Tibial nerve (tissue), 4 donors: ENCODE measurements around the gene GMPR2. TPM values are rescaled to one million over a fixed set of nuclear protein-coding genes. Genes with fewer than 3 reads are reported as not detected.

Experiments used
- DNase-seq, 2 donors: peaks; one replicate each; pipeline ENCODE4 v3.0.0-alpha.2; 2019; ENCODE audit warnings: low spot score in 2 of 2
- H3K27ac ChIP-seq, 4 donors: fragments of 200-600 bp; sonication (generic) in 3 of 4; one replicate each; pipeline ENCODE4 v1.5.1; 2017 to 2019; ENCODE audit warnings: mild to moderate bottlenecking in 1 of 4
- H3K27me3 ChIP-seq, 2 donors: fragments of 200-600 bp; sonication (generic) in 1 of 2; one replicate each; pipeline versions ENCODE4 v1.5.1 to v1.6.0; 2017 to 2019
- H3K36me3 ChIP-seq, 3 donors: fragments of 200-600 bp; sonication (generic); one replicate each; pipeline ENCODE4 v1.5.1; 2018 to 2019
- H3K4me1 ChIP-seq, 4 donors: fragments of 200-600 bp; sonication (generic) in 3 of 4; one replicate each; pipeline ENCODE4 v1.5.1; 2017 to 2019
- H3K4me3 ChIP-seq, 4 donors: fragments of 200-600 bp; sonication (generic) in 3 of 4; one replicate each; pipeline ENCODE4 v1.5.1; 2017 to 2019; ENCODE audit warnings: mild to moderate bottlenecking in 1 of 4, moderate library complexity in 1 of 4
- H3K9me3 ChIP-seq, 4 donors: fragments of 200-600 bp; sonication (generic) in 3 of 4; one replicate each; pipeline ENCODE4 v1.5.1; 2017 to 2019
- EP300 ChIP-seq, 2 donors: sonication (generic); formaldehyde crosslinking; IDR thresholded peaks; one replicate each; pipeline ENCODE4 v1.6.1; 2017; ENCODE audit warnings: antibody characterized with exemption in 2 of 2, mild to moderate bottlenecking in 1 of 2
- POLR2A ChIP-seq, 2 donors: fragments of 450-650 bp; IDR thresholded peaks; one replicate each; pipeline ENCODE4 v1.6.1; 2017; ENCODE audit warnings: antibody characterized with exemption in 2 of 2, mild to moderate bottlenecking in 2 of 2, moderate library complexity in 2 of 2
- WGBS, 2 donors: methylation state at CpG; one replicate each; pipeline ENCODE4 v1.1.5; 2018; 5-methylcytosine and 5-hydroxymethylcytosine counted together
- total RNA-seq, 4 donors: library from RNA; depleted of rRNA; stranded (reverse); fragments of >200 nt; gene quantifications; one replicate each; pipeline ENCODE4 v1.1.0, GENCODE V29; 2016
- TF ChIP-seq, protein P1 (sequence below), 5 experiments: fragments of 200-600 bp in 3 of 5; fragments of 450-650 bp in 2 of 5; sonication (generic) in 3 of 5; IDR thresholded peaks; one replicate each; pipeline ENCODE4 v1.5.1; 2016 to 2019; ENCODE audit warnings: antibody characterized with exemption in 5 of 5, mild to moderate bottlenecking in 3 of 5, moderate library complexity in 2 of 5

GMPR2 gene
- total RNA-seq, 4 donors from 2014 or later: 46.5 to 63.4 (median 57.2) TPM

DNA sequence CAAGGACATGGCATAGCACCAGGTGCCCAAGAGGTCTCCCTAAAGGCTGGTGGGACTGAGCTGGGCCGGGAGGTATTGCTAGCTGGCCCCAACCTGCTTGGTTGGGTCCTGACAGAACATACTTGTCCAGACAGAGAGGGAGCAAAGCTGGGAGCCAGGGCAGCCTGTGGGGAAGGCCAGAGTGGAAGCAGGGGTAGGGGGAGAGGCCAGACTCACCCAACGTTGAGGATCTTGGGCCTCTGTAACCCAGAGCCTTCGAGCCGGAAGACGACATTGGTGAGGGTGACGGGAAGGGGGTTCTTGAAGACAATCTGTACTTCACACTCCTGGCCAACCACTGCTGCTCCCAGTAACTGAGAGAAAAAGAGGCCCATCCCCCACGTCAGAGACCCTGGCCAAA, 21.2 kb downstream of the GMPR2 start:
- Histone ChIP-seq H3K4me1 (peaks cover 0 to 5% (median 0%) of the 10 kb centered on the region in 4 donors), H3K4me3 (no peak overlapping the region), H3K27me3 (no peaks in the 10 kb centered on the region), H3K36me3 (peaks cover 0 to 61% (median 0%) of the 10 kb centered on the region in 3 donors), H3K9me3 (no peaks in the 10 kb centered on the region), H3K27ac (no peak overlapping the region)
- 85 to 88% methylated on average over 7 of the region's 7 CpGs for WGBS, 2 donors
- no peak for DNase-seq
- TF ChIP-seq, protein P1, sequence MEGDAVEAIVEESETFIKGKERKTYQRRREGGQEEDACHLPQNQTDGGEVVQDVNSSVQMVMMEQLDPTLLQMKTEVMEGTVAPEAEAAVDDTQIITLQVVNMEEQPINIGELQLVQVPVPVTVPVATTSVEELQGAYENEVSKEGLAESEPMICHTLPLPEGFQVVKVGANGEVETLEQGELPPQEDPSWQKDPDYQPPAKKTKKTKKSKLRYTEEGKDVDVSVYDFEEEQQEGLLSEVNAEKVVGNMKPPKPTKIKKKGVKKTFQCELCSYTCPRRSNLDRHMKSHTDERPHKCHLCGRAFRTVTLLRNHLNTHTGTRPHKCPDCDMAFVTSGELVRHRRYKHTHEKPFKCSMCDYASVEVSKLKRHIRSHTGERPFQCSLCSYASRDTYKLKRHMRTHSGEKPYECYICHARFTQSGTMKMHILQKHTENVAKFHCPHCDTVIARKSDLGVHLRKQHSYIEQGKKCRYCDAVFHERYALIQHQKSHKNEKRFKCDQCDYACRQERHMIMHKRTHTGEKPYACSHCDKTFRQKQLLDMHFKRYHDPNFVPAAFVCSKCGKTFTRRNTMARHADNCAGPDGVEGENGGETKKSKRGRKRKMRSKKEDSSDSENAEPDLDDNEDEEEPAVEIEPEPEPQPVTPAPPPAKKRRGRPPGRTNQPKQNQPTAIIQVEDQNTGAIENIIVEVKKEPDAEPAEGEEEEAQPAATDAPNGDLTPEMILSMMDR (IDR thresholded peaks at IDR 0.05): no peak
- TF ChIP-seq EP300 (IDR thresholded peaks at IDR 0.05): no peak
- no peak for TF ChIP-seq POLR2A (IDR thresholded peaks at IDR 0.05)

DNA sequence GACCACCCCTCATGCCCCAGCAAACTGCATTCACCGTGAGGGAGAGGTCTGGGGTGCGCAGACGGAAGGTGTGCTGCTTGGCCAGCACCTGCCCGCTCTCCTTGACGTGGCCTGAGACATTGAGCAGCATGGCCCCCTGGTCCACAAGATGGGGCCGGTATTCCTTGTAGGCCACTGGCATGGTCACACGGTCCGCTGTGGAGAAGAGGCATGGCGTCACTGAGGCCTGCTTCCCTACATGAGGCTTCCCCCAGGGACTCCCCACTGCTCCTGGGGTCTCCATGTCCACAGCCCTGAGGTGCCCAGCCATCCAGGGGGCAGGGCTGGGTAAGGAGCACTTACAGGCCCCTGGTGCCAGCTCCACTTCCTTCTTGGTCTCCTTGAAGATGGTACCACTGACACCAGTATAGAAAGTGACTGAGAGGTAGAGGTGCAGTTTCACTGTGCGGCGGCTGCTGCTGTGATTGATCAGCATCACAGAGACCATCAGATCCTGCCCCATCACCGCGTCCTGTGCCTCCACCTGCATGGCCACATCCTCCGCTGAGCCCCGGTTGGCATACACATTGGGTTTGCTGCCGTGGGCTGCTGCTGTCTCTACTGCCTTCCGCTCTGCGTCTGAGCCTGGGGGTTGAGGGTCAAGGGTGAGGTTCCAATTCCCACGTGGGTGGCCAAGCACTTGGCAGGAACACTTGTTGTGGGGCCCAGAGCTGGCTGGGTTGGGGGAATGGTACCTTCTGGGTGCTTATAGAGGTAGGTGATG, 22.1 kb downstream of the GMPR2 start:
- TF ChIP-seq POLR2A (IDR thresholded peaks at IDR 0.05) (no peak), EP300 (IDR thresholded peaks at IDR 0.05) (no peak)
- TF ChIP-seq, protein P1 (IDR thresholded peaks at IDR 0.05): no peak
- no peak for DNase-seq
- Histone ChIP-seq H3K9me3 (no peaks in the 10 kb centered on the region), H3K27me3 (no peaks in the 10 kb centered on the region), H3K27ac (no peak overlapping the region), H3K4me3 (no peak overlapping the region), H3K4me1 (peaks cover 0 to 12% (median 0%) of the 10 kb centered on the region in 4 donors), H3K36me3 (peaks cover 0 to 66% (median 0%) of the 10 kb centered on the region in 3 donors)
- 87 to 90% methylated on average over 16 to 19 of the region's 19 CpGs for WGBS, 2 donors

DNA sequence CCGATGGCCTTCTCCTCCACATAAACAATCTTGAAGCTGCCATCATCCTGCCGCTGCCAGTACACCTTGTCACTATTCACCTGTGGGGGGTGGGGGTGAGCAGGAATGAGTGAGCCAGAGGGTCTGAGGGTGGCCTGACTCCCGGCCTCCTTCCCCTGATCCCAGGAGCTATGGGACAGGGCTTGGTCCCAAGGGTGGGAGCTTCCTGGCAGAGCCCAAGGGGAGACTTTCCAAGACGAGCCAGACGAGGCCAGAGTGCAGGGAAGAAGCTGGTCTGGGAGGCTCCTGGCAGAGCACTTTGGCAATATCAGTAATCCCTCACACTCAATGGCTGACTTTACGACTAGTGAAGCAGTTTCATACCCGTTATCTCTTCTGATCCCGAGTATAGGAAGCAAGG, 22.7 kb downstream of the GMPR2 start:
- no peak for DNase-seq
- 75 to 88% methylated on average over 8 of the region's 8 CpGs for WGBS, 2 donors
- no peaks in the 10 kb centered on the region for H3K9me3 ChIP-seq
- TF ChIP-seq EP300 (IDR thresholded peaks at IDR 0.05): no peak
- TF ChIP-seq, protein P1 (IDR thresholded peaks at IDR 0.05): no peak
- TF ChIP-seq POLR2A (IDR thresholded peaks at IDR 0.05): no peak
- H3K27ac ChIP-seq: no peak overlapping the region
- H3K27me3 ChIP-seq: no peaks in the 10 kb centered on the region
- H3K36me3 ChIP-seq: peaks cover 0 to 68% (median 0%) of the 10 kb centered on the region in 3 donors
- H3K4me1 ChIP-seq: peaks cover 0 to 12% (median 0%) of the 10 kb centered on the region in 4 donors
- H3K4me3 ChIP-seq: no peak overlapping the region

DNA sequence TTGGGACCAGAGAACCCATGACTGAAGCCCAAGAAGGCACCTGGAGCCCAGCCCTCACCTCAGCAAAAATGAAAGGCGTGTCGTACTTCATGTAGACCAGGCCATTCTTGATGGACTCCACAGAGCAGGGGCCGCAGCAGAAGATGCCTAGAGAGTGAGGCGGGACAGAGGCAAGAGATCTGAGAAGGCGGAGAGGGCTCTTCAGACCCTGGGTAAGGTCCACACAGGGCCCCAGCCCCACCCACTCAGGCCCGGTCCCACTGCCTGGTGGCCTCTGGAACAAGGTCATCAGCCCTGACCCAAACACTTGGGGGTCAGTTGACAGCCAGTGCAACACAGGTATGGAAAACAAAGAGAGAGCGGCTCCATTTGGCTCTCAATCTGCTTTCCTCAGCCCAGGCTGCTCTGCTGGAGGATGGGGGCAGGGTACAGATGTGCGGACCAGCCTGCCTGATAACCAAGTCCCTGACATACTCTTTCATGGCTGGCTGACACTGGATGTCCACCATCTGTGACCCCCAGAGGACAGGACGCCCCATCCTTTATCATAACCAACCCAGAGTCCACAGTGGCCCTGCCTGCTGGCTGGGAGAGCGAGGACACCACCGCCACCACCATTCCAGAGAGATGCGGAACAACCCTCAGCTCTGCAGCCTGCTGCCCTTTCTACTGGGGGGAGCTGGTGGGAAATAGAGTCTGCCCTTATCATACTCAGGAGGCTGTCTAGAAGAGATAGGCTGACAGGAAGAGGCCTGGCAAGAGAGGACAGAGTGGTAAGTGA, 23.4 kb downstream of the GMPR2 start:
- no peaks in the 10 kb centered on the region for H3K9me3 ChIP-seq
- no peak for DNase-seq
- TF ChIP-seq POLR2A (IDR thresholded peaks at IDR 0.05) (no peak), EP300 (IDR thresholded peaks at IDR 0.05) (no peak)
- TF ChIP-seq, protein P1 (IDR thresholded peaks at IDR 0.05): no peak
- H3K4me3 ChIP-seq: no peak overlapping the region
- WGBS, 2 donors: 88 to 89% methylated on average over 10 to 12 of the region's 12 CpGs
- H3K27ac ChIP-seq: peak overlapping the region in 1 of 4 donors; percentile 29
- H3K27me3 ChIP-seq: no peaks in the 10 kb centered on the region
- H3K4me1 ChIP-seq: peaks cover 0 to 12% (median 0%) of the 10 kb centered on the region in 4 donors
- H3K36me3 ChIP-seq: peaks cover 0 to 71% (median 0%) of the 10 kb centered on the region in 3 donors

DNA sequence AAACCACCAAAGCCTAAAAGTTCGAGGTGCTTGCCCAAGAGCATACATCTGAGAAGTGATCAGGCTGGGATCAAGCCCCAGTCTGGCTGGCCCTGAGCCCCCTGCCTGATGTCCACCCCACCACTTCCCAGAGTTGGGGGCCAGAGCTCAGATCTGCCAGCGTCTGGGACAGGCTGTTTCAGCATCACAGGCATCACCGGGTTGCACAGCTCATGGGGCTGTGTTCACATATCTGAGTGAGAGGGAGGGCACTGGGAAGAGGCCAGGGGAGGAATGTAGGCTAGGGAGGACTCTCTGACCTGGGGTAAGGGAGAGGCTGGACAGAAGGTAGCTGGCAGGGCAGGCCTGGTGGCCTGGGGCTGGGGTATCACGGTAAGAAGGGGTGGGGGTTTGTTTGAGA, 24.2 kb downstream of the GMPR2 start:
- H3K27me3 ChIP-seq: no peaks in the 10 kb centered on the region
- WGBS, 2 donors: 63 to 68% methylated on average over 4 of the region's 4 CpGs
- TF ChIP-seq, protein P1 (IDR thresholded peaks at IDR 0.05): no peak
- TF ChIP-seq POLR2A (IDR thresholded peaks at IDR 0.05) (no peak), EP300 (IDR thresholded peaks at IDR 0.05) (no peak)
- H3K9me3 ChIP-seq: no peaks in the 10 kb centered on the region
- peaks cover 0 to 79% (median 0%) of the 10 kb centered on the region in 3 donors for H3K36me3 ChIP-seq
- H3K4me1 ChIP-seq: peaks cover 0 to 12% (median 0%) of the 10 kb centered on the region in 4 donors
- H3K27ac ChIP-seq: peak overlapping the region in 1 of 4 donors; percentile 29
- H3K4me3 ChIP-seq: no peak overlapping the region
- DNase-seq: no peak
